Right atrium auricular region (tissue), 2 donors: ENCODE measurements around the gene NUDT15. TPM values are rescaled to one million over a fixed set of nuclear protein-coding genes. Genes with fewer than 3 reads are reported as not detected.

Experiments
- DNase-seq: peaks from one replicate; pipeline ENCODE4 v3.0.0-alpha.2; 2019; ENCODE audit warnings: low spot score
- H3K27ac ChIP-seq, 2 donors: fragments of 200-600 bp; sonication (generic); 1 replicate in 1 of 2; 2 replicates in 1 of 2; pipeline ENCODE4 v1.5.1; 2016 to 2019
- H3K27me3 ChIP-seq, 2 donors: fragments of 200-600 bp; sonication (generic); one replicate each; pipeline versions ENCODE4 v1.5.1 to v1.6.0; 2017 to 2019
- H3K36me3 ChIP-seq: fragments of 200-600 bp; sonication (generic); one replicate; pipeline ENCODE4 v1.5.1; 2016
- H3K4me1 ChIP-seq, 2 donors: fragments of 200-600 bp; sonication (generic); one replicate each; pipeline versions ENCODE4 v1.5.1 to v1.6.0; 2017 to 2019
- H3K4me3 ChIP-seq, 2 donors: fragments of 200-600 bp; sonication (generic); 1 replicate in 1 of 2; 2 replicates in 1 of 2; pipeline ENCODE4 v1.5.1; 2017 to 2019; ENCODE audit warnings: mild to moderate bottlenecking in 1 of 2, moderate library complexity in 1 of 2
- H3K9me3 ChIP-seq, 2 donors: fragments of 200-600 bp; sonication (generic); one replicate each; pipeline ENCODE4 v1.5.1; 2019
- CTCF ChIP-seq, 2 donors: fragments of 200-600 bp; sonication (generic); IDR thresholded peaks; one replicate each; pipeline ENCODE4 v1.5.1; 2019; ENCODE audit warnings: antibody characterized with exemption in 2 of 2
- total RNA-seq, 2 donors: library from RNA; depleted of rRNA; stranded (reverse); fragments of >200 nt; gene quantifications; one replicate each; pipeline ENCODE4 v1.1.0, GENCODE V29; 2016

The NUDT15 gene
- total RNA-seq, 2 donors from 2014 or later, result 5.0 to 10.7 TPM

GRCh38 chr13:48009284-48009683, 28.2 kb upstream of the NUDT15 start:
- Histone ChIP-seq H3K36me3 (no peaks in the 10 kb centered on the region), H3K27me3 (no peaks in the 10 kb centered on the region), H3K27ac (no peak overlapping the region), H3K4me3 (no peak overlapping the region), H3K4me1 (no peaks in the 10 kb centered on the region), H3K9me3 (no peaks in the 10 kb centered on the region)
- no peak for DNase-seq
- no peak for TF ChIP-seq CTCF (IDR thresholded peaks at IDR 0.05)

GRCh38 chr13:48010698-48011097, 26.8 kb upstream of the NUDT15 start:
- no peak for DNase-seq
- H3K27ac ChIP-seq, result no peak overlapping the region
- H3K36me3 ChIP-seq, result no peaks in the 10 kb centered on the region
- H3K4me1 ChIP-seq, result no peaks in the 10 kb centered on the region
- TF ChIP-seq CTCF (IDR thresholded peaks at IDR 0.05), result no peak
- H3K27me3 ChIP-seq, result no peaks in the 10 kb centered on the region
- H3K9me3 ChIP-seq, result no peaks in the 10 kb centered on the region
- no peak overlapping the region for H3K4me3 ChIP-seq

GRCh38 chr13:48012668-48013067, 24.9 kb upstream of the NUDT15 start:
- Histone ChIP-seq H3K27ac (no peak overlapping the region), H3K36me3 (no peaks in the 10 kb centered on the region), H3K4me3 (no peak overlapping the region), H3K9me3 (no peaks in the 10 kb centered on the region), H3K27me3 (no peaks in the 10 kb centered on the region), H3K4me1 (no peaks in the 10 kb centered on the region)
- no peak for TF ChIP-seq CTCF (IDR thresholded peaks at IDR 0.05)
- no peak for DNase-seq

- no peak for DNase-seq
- Histone ChIP-seq H3K27ac (no peak overlapping the region), H3K4me3 (no peak overlapping the region), H3K36me3 (no peaks in the 10 kb centered on the region), H3K27me3 (no peaks in the 10 kb centered on the region), H3K9me3 (no peaks in the 10 kb centered on the region), H3K4me1 (no peaks in the 10 kb centered on the region)
- no peak for TF ChIP-seq CTCF (IDR thresholded peaks at IDR 0.05)
Measured at GRCh38 chr13:48014359-48014758, 23.2 kb upstream of the NUDT15 start.

GRCh38 chr13:48018637-48019036, 18.9 kb upstream of the NUDT15 start:
- Histone ChIP-seq H3K4me3 (no peak overlapping the region), H3K9me3 (no peaks in the 10 kb centered on the region), H3K4me1 (no peaks in the 10 kb centered on the region), H3K36me3 (no peaks in the 10 kb centered on the region), H3K27me3 (no peaks in the 10 kb centered on the region), H3K27ac (no peak overlapping the region)
- no peak for TF ChIP-seq CTCF (IDR thresholded peaks at IDR 0.05)
- DNase-seq, result no peak

GRCh38 chr13:48019796-48020195, 17.7 kb upstream of the NUDT15 start:
- no peaks in the 10 kb centered on the region for H3K27me3 ChIP-seq
- no peak overlapping the region for H3K27ac ChIP-seq
- H3K9me3 ChIP-seq, result no peaks in the 10 kb centered on the region
- TF ChIP-seq CTCF (IDR thresholded peaks at IDR 0.05), result no peak
- no peaks in the 10 kb centered on the region for H3K4me1 ChIP-seq
- no peak overlapping the region for H3K4me3 ChIP-seq
- no peak for DNase-seq
- H3K36me3 ChIP-seq, result no peaks in the 10 kb centered on the region
